GM11168 (cell line): ENCODE results near the gene SPIRE1.
"Not testable (repeated sequence)": the region's sequence is repeated elsewhere in the genome, so short reads cannot be mapped to it uniquely, and the experiment has no call there.

Source experiments
- in situ Hi-C: fragments of 300-500 bp; cut with MboI; formaldehyde crosslinking; loops from one replicate; pipeline ENCODE4 v1.12.0; 2022; ENCODE audit warnings: low sequenced_read_pairs; ENCODE audit not compliant: unreplicated experiment

The SPIRE1 gene

DNA sequence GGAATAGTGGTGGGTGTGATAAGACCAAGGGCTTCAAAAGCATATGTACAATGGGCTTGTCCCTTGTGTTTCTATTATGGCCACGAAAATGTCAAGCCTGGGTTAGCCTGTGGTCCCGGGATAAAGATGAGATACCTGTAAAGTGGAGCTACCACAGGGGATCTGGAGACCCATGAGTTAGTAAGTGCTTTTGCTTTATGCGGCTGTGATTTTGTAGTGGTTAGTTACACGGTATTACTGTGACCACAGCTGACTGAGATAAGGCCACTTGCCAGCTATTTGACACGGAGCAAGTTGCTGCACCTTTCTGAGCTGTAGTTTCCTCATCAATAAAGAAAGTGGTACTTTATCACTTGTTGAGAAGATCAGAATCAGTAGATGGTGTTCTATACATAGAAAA lies 150.9 kb downstream of the SPIRE1 start:
- in situ Hi-C loops: no loop called here

DNA sequence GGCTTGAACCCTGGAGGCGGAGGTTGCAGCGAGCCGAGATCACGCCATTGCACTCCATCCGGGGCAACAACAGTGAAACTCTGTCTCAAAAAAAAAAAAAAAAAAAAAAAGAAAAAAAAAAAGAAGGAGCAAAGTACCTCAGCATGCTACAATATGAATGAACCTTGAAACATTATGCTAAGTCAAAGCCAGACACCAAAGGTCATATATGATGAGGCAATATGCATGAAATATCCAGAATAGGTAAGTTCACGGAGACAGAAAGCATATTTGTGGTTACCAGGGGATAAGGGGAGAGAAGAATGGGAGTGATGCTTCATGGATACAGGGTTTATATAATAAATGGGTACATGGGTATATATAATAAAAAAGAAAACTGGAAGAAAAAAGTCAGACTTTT lies 156.9 kb downstream of the SPIRE1 start:
- in situ Hi-C loops: no loop called here

DNA sequence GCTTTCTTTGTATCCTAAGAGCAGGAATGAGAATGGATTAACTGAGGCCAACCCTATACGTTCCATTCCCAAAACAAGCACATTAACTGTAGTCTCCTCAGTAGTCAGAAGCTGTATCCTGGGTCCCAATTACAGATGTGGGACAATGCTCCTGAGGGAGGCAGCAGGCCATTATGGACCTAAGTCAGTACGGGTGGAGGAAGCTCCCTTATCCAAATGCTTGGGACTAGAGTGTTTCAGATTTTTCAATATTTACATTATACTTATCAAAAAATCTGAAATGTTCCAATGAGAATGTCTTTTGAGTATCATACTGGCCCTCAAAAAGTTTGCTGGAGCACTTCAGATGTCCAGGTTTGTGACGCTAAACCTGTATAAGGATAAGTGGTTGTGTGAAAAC lies 160.1 kb downstream of the SPIRE1 start:
- in situ Hi-C loops: no loop called here

DNA sequence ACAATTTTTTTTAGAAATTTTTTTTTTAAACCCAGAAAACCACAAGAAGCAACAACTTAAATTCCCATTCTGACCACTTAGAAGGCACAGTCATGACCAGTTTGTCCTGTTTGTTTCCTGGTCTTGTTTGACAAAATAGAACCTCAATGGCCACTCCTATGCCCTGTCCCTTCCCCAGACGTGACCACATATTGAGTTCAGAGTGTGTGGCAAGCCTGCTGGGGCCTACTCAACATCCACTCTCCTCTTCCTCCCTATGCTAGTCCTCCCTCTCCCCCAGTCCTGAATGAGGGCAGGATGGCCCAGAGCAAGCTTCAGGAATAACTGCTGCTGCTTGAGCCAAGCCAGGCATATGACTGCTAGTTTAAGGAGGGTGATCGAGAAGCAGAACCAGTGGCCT lies 160.6 kb downstream of the SPIRE1 start:
- in situ Hi-C loops: no loop called here

DNA sequence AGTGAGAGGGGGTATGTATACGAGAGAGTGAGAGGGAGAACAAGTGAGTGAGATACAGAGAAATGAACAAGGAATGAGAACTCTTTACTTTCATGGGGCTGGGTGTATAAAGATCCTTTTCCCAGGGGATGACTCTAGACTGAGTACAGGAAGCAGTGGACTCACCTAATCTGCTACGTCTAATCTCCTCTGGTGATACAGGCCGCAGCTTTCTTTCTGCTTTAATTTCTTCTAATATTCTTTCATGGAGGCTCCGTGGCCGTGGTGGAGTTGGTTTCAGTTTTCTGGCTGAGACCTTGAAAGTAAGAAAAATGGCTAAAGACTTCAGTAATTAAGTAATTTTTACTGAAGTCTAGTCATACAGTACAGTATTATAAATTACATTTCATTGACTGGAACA lies 165.0 kb downstream of the SPIRE1 start:
- in situ Hi-C loops: no loop called here

DNA sequence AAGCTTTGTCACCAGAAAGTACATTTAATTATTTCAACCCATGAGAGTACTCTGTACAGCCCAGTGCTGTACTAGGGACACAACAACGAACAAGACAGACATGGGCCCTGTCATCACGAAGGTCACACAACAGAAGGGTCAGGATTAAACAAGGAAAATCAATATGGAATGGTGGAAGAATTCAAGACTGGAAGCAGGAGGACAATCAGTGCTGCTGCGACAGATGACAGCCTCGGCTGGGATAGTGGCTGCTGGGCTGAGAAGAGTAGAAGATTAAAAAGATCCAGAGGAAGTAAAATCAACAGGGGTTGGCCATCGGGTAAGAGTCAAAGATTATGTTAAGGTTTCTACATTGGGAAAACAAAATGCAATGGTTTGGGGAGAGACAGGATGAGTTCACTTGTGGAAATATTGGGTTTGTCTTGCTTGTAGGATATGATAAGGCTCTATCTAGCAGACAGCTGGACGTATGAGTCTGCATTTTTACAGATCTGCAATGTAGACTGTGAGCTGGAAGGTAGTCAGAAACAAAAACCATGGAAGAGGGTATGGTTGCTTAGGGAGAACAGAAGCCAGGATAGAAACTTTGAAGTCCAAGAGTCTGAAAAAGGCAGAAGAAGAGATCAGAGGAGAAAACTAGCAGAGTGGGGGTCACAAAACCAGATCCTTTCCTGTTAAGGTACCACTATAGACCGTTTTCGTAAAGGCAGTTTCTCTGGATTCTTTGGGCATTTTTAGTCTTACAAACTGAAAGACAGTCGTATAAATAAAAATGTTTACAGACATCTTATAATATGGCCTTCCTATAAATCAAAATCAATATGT lies 166.1 kb downstream of the SPIRE1 start:
- in situ Hi-C loops: no loop called here

DNA sequence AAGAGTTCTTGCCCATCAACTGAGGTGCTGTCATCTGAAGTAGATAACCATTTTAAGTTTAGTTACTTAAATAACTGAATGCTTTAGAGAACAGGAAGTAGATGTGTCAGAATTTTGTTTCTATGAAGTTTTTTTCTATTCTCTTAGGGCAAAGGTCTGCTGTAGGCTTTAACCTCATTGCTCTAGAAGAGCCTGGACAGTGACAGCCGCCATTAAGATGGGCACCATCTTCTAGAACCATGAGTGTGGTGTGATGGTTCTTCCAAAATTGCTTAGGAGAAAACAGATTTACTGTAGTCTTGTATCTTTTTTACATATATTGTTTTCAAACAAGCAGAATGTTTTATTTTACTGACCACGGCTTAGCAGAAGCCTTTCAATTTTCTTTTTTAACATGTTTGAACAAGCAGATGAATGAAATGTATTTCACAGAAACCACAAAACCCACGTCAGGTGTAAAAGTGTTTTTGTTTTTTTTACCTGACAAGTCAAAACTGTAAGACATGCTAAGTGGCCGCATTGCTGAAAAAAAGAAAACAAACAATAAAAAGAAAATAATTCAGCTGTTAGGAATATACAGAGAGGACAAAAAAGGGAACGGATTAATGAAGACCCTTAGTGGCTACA lies 172.3 kb downstream of the SPIRE1 start:
- in situ Hi-C loops: no loop called here

DNA sequence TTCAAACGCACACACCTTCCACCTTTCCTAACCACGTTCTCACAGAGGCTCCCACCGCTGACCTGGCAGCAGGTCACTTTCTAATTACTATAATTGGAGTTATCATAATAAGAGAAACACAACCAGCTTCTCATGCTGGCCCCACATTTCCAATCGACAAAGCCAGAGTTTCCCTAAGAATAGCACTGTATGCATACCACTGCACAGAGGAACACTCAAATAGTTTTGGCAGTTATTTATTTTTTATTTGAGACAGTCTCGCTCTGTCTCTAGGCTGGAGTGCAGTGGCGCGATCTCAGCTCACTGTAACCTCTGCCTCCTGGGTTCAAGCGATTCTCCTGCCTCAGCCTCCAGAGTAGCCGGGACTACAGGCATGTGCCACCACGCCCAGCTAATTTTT lies 176.0 kb downstream of the SPIRE1 start:
- in situ Hi-C loops: not testable (repeated sequence)

DNA sequence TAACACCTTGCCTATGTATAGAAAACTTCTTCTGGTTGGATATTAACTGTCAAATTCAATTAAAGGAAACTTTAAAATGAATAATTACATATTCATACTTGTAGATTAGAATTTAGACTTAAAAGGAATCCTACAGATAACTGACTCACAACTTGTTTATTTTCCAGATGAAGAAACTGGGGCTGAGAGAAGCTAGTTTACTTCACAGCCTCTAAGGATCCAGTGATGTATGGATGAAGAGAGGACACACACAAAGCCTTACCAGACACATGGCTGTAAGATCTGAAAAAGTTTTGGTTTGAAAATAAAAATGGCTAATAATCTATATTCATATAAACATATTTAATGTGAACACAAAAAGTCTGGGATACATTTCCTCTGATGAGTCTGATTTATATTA lies 177.9 kb downstream of the SPIRE1 start:
- in situ Hi-C loops: no loop called here

DNA sequence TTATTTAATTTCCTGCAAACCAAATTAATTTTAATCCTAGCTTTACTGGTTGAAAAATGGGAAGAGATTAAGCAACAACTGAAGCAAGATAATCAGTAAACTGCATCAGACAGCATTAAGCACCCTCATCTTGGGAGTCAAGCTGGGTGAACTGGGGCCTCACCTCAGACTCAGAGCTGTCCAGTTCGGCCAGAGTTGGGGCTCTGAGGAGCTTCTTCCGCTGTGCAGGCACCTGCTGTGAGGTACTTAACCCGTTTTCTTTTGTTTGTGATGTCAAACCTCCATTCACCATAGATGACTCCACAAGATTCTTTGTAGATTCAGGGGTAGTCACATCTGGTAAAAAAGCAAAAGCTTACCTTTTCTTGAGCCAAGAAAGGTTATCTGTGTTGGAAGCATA lies 178.4 kb downstream of the SPIRE1 start:
- in situ Hi-C loops: no loop called here

DNA sequence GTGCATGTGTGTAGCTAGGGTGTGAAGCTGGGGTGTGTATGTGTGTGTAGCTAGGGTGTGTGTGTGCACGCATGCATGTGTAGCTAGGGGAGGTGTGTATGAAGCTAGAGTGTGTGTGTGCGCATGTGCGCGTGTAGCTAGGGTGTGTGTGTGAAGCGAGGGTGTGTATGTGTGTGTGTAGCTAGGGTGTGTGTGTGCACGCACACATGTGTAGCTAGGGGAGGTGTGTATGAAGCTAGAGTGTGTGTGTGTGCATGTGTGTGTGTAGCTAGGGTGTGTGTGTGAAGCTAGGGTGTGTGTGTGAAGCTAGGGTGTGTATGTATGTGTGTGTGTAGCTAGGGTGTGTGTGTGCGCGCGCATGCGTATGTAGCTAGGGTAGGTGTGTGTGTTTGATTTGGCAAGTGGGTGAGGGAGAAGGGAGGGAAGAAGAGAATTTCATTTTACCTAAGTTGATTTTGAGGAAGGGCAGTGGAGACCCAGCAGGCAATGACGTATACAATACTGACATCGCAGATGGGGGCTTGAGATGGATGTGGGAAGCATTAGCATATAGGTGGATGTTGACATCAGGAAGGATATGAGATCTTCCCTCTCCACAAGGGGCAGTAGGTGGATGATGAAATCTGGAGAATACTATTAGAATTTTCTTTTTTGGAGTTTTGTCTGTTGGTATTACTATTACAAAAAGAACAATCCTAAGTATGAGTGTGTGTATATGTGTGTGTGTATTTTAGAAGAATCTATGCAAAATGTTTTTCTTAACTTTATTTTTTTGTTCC lies 179.4 kb downstream of the SPIRE1 start:
- in situ Hi-C loops: no loop called here

DNA sequence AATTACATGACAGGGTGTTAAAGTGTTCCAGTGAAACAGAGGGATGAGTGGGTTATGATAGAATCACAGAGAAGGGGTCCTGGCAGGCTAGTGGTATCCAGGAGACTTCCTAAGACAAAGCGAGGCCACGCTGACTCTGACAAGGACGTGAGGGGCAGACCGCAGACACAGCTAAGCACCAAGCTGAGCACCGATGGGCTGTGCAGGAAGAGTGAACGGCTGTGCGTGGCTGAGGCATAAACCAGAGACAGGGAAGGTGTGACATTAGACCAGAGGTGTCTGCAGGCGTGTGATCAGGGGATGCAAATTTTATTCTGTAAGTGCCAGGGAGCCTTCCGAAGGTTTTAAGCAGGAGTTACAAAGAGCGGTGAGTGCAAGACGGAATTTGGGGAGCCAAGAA lies 180.3 kb downstream of the SPIRE1 start:
- in situ Hi-C loops: no loop called here

DNA sequence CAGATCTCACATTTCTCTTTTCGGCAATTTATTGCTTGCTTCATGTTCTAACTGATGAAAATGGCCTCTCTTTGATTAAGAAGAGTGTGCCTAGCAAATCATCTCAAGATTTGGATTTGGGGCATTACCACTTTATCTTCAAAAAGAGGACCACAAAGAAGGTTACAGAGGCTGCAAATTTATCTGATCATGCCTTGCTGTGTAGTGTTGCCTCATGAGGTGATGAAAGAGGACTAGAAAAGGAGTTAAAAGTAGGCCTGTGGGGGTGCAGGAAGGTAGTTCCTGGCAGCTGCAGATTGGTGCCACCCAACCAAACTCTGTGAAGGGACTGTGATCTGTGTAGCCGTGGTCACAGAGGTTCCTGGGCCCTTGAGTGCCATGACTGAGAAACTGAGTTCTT lies 181.0 kb downstream of the SPIRE1 start:
- in situ Hi-C loops: no loop called here

DNA sequence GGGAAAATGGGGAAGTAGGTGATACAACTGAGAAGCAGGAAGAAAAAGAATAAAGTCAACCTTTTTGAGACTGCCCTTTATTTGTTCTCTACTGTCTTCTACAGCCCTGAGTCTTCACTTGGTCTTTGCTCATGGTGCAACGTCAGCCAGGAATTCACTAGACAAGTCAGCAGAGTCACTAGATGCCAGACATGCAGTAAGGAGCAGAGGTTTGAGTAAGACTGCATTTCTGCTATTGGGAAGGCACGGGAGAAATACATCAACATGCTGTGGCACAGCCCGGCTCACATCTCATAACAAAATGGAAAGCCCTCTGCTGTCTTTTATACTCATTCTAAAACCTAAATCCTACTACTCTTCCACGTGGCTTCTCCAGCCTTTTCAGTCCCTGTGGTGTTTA lies 183.0 kb downstream of the SPIRE1 start:
- in situ Hi-C loops: no loop called here

DNA sequence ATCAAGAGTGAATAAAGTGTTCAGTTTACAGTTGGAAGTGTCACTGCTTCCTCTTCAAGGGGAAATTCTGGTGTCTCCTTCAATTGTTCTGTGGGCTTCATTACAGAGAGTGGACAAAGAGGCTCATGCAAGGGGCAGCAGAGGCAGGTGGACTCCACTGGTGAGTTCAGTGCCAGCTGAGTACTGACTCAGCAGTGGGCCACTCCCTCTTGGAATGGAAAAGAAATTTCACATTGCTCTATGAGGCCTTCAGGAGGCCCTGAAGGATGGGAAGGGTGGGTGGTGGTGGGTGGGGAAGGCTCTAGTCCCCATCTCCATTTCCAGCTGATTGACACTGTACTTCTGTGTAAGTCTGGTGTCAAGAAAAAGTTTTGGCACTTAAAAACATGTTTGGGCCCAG lies 183.8 kb downstream of the SPIRE1 start:
- in situ Hi-C loops: no loop called here

DNA sequence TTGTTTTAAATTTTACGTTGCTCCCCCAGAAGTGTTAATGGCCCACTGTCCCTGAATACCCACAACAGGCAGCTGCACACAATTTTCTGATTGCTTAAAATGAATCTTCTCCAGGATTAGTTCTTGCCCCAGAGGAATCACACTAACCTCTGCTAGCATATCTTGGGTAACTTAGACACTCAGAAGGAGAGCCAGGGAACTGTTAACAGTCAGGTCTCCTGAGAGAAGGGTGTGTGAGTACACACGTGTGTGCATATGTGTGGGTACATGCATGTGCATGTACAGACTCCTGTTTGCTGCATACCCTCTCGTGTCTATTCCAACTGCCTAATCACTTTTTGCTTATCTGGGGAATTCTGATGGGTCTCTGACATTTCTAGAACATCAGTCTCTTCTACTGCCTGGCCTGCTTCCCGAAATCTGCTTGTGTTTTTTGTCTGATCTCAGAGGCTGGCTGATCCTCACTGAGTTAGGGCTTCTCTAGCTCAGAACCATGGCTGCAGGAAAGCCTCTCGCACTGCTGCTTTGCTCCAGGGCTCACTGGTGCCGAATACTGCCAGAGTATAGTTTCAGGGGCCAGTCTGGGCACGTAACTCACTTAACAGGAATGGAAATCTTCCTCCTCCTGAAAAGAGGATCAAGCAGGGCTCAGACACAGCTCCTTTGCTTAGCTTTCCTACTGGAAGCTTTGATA lies 187.4 kb downstream of the SPIRE1 start:
- in situ Hi-C loops: no loop called here

DNA sequence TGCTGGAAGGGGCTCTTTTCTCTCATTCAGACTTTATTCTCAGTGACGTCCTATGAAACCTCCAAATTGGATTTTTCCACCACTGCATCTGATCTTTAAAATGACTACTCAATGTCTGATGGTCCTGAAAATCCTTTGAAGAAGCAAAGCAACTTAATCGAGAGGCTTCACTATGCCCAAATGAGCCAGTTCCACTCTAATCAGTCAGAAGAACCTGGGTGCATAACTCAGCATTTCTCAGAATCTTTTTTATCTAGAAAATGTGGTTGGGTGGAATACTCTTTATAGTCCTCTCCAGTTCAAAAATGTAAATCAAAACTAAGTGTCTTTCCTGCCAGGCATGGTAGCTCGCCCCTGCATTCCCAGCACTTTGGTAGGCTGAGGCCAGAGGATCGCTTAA lies 189.5 kb downstream of the SPIRE1 start:
- in situ Hi-C loops: no loop called here

DNA sequence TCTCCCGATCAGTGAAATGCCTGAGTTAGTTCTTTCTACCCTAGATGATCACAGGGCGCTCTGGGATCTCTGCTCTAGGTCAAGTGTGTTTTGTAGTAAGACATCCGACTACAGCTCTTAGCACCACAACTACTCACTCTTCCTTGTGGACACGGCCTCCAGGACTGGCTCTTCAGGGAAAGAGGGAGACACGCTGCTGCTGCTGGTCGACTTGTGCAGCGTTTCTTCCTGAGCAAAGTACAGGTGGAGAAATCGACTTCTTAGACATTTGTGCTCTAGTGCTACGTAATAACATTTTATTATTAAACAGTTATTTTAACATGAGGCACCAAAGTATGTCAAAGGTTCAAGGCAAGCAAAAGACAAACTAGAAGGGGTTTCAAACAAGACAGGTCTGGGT lies 193.2 kb downstream of the SPIRE1 start:
- in situ Hi-C loops: no loop called here

DNA sequence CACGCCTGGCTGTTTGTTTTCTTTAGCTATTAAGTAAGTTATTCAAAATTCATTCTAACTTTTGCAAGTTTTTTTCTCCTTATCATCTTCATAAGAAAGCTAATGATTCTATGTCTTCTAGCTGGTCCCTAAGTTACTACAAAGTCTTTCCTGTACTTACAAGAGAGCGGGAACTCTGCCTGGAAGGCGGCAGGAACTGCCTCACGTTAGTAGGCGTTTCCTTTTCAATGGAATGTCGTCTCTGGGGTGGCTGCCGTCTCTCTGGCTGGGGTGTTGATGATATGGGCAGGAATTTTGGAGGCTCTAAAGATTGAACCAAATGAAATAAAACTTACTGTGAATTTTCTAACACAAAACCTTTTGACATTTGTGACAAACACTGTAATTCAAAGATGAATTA lies 194.7 kb downstream of the SPIRE1 start:
- in situ Hi-C loops: no loop called here

DNA sequence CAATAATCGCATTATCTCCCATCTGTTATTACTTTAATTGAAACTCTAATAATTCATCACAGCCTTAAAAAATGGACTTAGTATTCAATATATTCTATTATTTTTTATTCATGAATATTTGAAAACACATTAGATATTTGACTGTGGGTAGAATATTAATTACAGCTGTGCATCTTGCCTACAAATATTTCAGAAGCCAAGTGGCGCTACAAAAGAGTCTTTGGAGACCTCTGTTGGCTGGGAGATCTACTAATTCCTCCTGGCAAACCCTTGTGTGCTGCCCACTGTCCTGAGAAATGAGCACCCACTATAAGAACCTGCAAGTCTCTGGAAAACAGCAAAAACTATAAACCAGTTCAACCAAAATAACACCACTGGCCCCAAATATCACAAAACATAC lies 195.7 kb downstream of the SPIRE1 start:
- in situ Hi-C loops: no loop called here

DNA sequence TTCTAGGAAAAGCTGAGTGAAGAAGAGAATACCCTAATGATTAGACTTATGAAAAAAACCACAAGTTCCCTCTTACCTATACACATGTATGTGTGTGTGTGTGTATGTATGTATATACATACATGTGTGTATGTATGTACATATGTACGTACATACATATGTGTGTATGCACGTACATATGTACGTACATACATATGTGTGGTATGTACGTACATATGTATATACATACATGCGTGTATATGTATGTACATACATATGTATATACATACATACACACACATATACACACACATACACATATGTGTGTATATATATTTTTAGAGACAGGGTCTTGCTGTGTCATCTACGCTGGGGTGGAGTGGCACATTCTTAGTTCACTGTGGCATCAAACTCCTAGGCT lies 196.6 kb downstream of the SPIRE1 start:
- in situ Hi-C loops: no loop called here
